Activated T-helper 9 cell treated with anti-CD3 and anti-CD28 coated beads, Interleukin-2, amount 50 U/mL, for 16 hours (primary cell): ENCODE results near the gene GPATCH4.
"Not testable (repeated sequence)": the region's sequence is repeated elsewhere in the genome, so short reads cannot be mapped to it uniquely, and the experiment has no call there.

Experiments used
- DNase-seq: peaks from one replicate; pipeline ENCODE4 v3.0.0-alpha.2; 2020; ENCODE audit warnings: low read depth

GPATCH4 gene

DNA sequence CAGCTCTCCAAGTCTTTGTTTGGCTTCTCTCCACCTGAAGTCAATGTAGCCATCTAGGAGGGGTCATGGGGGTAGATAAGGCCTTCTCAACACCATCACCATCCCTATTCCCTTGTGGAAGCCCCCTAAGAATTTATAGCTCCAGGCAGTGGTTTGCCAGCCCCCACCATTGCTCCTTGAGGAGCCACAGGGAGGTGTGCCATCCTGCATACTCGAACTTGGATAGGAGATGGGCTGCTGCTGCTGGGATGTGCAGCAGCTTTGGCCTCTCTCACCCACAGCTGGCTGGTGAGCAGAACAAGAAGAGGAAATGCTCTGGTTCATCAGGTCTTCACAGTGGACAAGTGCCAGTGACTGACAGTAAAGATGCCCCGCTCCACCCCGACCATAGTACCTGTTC, 4.9 kb downstream of the GPATCH4 start:
- DNase-seq: no peak

DNA sequence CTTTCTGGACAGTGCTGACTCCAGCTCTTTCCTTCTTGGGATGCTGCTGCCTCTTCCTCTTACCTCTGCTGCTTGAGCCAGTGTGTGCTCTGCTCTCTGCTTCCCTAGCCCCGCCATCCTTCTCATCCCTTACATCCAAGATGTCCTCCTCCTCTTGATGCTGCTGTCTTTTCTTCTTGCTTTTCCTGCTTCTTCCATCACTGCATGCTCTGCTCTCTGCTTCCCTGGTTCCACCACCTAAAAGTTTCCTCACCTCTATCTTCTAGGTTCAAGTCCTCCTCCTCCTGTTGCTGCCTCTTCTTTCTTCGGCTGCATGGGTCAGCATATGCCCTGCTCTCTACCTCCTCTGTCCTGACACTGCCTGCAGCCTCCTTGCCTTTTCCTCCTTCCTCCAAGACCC, 6.3 kb downstream of the GPATCH4 start:
- no peak for DNase-seq

DNA sequence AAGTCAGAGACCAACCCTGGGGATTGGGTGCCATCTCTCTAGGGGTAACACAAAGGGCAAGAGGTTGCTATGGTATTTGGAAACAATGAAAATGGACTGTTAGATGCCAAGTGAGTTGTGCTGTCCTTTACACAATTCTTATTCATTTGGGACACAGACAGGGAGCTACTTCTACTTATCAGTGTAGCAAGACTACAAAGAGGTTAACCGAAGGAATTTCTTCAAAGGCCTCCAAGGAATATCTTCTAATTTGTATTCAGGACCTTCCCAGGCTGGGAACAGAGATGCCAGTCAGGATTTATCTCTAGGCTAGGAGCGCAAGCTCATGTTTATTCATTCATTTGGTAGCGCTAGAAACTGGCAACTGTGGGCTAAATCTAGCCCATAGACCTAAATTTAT, 7.1 kb downstream of the GPATCH4 start:
- DNase-seq: no peak

DNA sequence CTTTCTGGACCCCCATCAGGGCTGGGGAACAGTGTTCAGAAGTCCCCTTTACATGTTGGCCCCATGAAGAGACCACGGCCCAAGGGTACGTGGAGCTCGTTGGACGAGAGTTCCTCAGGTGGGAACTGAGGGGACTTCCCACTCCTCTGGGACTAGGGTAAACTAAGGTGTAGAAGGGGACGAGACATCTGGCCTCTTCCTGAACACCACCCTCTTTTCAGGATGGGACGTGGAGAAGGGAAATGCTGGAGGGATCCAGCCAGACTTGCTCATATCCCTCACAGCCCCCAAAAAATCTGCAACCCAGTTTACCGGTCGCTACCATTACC, 7.7 kb downstream of the GPATCH4 start:
- DNase-seq: no peak

DNA sequence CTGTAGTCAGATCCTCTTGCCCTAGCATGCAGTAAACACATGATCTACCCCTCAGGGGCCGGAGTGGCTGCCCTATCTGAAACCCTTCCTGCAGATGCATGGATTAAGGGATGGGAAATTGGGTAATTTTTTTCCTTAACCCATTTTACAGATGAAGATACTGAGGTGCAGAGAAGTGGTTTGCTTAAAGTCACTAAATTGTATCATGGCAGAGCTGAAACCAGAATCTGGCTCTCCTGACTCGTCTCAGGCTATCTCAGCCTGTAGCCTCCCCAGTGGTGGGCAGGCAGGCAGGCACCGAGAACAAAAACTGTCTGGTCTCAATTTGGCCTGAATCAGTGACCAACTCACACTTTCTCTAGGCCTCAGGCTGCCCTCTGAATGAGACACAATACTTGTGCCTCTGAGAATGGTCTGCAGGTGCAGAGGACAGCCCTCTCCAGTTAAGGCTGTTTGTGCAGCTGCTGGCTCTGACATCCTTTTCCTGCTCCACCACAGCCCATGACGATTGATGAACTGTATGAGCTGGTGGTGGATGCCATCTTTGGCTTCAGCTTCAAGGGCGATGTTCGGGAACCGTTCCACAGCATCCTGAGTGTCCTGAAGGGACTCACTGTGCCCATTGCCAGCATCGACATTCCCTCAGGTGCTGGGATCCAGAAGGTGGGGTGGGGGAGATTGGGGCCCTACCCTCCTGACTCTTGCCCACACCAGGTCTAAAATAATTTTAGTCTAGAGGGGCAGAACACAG, 8.2 kb downstream of the GPATCH4 start:
- no peak for DNase-seq

DNA sequence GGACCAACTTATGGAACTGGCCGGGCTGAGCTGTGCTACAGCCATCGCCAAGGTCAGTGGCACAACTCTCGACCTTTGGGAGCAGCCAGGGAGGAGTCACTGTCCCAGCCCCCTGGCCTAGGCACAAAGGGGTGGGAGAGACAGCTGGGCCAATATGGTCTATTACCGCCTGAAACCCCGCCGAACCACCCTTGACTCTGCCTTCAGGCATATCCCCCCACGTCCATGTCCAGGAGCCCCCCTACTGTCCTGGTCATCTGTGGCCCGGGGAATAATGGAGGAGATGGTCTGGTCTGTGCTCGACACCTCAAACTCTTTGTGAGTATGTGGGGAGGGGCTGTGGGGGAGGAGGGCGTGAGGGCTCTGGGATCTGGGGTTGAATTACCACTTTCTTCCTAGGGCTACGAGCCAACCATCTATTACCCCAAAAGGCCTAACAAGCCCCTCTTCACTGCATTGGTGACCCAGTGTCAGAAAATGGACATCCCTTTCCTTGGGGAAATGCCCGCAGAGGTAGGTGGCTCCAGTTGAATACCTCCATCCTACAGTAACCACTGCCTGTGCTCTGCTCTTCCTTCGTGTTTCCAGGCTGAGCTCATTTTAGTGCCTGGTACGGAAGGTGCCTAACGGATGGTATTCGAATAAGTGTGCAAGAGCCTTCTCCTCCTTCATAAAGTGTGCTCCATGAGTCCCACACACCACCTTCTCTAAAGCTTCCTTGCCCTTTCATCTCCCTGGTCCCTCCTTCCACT, 8.9 kb downstream of the GPATCH4 start:
- no peak for DNase-seq

DNA sequence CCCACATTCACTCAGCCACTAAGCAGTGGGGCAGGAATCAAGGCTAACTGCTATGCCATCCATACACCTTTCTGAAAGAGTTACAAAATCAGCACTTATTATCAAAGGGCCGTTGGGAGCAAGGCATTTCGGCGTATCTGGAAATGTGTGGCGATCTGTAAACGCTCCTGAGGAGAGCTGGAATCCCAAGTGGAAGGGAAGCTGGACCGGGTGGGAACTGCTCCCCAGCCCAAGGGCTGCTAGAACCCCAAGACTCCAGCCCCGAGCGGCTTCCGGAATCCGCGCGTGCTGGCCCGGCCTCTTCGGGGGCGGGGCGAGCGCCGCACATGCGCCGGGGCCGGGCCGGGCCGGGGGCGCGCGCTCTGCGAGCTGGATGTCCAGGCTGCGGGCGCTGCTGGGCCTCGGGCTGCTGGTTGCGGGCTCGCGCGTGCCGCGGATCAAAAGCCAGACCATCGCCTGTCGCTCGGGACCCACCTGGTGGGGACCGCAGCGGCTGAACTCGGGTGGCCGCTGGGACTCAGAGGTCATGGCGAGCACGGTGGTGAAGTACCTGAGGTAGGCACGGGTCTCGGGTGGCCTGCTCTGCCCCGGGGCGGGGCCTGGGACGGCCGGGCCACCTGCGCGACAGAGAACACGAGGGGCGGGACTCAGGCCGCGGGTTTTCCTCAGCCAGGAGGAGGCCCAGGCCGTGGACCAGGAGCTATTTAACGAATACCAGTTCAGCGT, 9.7 kb downstream of the GPATCH4 start, which contains the start of gene NAXE:
NAXE (plus strand) TSS at position 345 of the 726 bp plus-strand sequence; CDS start at position 374, 29 bp downstream.
- DNase-seq: peak; percentile 53

DNA sequence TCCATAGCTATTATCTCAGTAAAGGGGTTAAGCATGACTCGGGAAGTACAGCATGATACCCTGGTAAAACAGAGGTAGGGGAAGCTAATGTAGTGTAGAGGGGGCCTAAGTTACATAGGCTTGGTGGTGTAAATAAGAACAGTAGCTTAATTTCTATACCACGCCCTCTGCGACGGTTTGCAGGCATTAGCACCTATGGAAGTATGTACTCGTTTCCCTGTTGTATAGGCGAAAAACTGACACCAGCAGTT, 10.2 kb downstream of the GPATCH4 start:
- DNase-seq: no peak

DNA sequence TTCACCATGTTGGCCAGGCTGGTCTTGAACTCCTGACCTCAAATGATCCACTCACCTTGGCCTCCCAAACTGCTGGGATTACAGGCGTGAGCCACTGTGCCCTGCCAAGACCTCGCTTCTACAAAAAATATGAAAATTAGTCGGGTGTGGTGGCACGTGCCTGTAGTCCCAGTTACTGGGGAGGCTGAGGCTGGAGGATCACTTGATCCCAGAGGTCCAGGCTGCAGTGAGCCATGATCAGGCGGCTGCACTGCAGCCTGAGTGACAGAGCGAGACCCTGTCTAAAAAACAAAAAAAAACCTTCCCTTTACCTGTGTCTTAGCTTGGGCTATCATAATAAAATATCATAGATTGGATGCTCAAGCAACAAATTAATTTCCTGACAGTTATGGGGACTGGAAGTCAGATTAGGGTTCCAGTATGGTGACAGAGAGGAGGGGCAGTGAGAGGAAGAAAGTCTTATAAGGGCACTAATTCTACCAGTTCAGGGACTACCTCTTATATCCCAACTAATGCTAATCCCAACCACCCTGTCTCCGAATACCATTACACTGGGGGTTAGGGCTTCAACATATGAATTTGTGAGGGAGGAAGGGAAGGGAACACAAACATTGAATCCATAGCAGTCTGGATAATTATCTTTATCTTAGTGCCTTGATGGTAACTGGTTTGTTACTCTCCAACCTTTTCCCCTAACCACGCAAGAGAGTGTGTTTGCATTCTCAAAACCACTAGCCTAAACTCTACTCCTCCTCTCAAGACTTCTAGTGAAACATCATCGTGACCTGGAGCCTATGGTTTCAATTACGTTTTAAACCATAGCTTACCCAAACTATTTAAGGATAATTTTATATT, 10.7 kb downstream of the GPATCH4 start:
- no peak for DNase-seq

DNA sequence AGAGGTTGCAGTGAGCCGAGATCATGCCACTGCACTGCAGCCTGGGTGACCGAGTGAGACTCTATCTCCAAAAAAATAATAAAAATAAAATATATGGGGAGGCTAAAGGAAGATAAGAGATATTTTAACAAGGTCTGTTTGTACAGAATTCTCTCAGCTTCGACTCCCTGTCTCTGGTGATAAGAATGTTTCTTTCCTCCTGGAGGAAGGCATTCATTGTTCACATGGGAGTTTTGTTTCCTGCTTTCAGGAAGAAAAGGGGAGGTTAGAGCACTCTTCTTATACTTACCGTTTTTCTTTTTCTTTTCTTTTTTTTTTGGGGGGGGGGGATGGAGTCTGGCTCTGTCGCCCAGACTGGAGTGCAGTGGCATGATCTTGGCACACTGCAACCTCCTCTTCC, 11.7 kb downstream of the GPATCH4 start:
- no peak for DNase-seq

DNA sequence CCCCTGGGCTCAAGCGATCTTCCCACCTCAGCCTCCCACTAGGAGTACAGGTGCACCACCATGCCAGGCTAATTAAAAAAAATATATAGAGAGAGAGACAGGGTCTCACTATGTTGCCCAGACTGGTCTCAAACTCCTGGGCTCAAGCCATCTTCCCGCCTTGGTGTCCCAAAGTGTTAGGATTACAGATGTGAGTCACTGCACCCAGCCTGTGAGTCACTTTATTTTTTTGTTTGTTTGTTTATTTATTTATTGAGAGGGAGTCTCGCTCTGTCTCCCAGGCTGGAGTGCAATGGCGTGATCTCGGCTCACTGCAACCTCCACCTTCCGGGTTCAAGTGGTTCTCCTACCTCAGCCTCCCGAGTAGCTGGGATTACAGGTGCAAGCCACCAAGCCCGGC, 13.4 kb downstream of the GPATCH4 start:
- not testable (repeated sequence) for DNase-seq

DNA sequence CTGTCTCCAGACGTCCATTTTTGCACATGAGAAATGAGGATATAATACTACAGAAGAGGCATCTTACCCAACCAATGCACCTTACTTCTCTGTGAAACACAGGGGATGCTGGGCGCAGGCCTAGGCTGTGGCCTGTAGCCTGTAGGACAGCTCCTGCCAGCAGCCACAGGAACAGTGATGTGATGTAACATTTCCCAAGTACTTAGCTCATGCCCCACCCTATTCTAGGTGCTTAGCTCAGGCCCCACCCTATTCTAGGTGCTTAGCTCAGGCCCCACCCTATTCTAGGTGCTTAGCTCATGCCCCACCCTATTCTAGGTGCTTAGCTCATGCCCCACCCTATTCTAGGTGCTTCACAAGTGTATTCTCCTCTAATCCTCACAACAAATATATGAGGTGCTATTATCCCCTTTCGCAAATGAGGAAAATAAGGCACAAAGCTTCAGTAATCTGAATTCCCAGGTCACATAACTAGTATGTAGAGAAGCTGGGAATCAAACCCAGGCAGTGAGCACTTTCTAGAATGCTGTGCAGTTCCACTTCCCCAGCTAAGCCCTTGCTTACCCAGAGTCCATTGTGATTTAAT, 14.3 kb downstream of the GPATCH4 start:
- DNase-seq: no peak

DNA sequence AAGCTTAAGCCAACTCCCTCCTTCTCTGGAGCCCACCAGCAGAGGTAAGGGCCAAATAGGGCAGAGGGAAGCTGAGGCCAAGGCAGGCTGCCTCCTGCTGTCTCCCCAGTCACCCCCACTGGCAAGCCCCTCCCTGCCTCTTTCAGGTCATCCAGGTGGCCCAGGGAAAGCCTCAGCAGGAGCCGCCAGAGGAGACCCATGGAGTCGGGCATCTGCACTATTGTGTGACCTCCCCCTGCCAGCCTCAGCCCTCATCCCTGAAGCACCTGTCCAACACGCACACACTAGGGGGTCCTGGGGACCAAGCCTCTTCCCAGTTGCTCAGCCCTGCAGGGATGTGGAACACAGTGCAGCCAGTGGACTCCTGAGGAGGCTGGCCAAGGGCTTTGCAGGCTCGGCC, 15.0 kb downstream of the GPATCH4 start:
- DNase-seq: no peak

DNA sequence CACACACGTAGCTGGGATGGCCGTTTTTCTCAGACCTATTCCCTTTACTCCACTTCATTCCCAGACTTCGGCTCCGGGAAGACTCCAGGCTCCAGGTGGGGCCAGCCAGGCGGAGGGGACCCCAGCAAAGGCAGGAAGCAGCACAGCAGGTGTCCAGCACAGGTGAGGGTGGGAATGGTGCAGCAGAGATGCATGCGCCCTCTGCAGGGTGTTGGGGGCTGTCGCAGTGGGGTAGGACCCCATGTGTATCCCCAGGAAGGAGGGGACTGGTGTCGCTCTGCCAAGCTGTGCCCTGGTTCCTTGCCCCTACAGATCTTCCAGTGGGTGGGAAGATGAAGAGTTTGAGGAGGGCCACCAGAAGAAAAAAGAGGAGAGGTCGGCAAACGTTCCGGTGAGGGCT, 16.5 kb downstream of the GPATCH4 start:
- no peak for DNase-seq

DNA sequence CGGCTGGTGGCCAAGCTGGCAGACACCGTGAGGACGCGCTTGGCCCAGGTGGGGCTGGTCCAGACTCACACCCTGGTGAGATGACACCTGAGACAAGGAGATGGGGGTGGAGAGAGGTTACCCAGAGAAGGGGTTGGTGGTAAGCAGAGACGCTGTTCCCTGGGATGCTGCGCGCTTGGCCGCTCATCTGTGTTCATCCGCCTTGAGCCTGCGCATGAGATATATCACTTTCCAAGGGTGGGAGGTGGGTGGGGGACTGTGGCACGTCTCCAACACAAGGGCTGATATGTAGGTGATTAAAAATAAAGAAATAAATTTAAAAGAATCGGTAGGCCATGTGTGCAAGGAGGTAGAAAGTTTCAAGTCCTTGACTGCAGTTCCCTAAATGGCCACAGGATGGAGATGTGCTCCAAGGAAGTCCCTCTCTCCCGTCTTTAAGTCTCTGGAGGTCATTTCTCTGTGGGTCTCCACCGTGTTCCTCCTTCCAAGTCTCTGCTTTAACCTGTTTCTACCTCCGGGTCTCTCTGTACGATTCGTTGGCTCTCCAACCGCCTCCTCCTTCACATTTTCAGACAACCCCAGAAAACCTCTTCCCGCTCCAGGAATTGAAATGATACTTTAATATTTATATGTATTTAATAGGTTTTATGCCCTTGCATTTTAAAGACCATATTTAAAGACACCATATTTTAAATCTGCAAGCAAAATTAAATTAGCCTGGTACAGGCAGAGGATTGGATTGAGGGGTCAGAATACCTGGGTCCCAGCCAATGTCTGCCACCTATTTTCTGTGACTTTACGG, 17.3 kb downstream of the GPATCH4 start:
- DNase-seq: peak; percentile 46

DNA sequence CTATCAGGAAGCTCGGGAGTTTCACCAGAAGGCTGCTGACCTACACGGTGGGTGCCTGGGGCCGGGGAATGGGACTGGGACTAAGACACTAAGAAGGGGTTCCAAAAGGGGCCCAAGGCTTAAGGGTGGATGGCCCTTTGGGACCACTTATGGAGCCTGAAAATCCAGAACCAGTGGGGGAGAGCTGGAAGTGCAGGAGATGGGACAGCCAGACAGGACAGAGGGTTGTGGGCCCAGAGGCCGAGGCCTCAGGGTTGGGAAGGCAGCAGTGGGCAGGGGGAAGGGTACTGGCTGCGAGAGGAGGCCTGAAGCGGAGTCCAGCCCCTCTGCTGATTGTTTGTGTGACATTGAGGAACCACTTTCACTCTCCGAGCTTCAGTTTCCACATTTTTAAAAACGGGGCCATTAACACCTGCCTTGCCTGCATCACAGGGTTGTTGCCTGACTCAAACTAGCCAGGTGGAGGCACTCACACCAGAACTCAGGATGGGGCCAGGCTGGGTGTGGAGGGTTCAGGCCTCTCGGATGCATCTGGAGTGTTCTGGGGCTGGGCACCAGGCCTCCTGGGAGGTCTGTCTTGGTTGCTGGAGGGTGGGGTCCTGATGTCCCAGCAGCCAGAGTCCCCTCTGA, 18.8 kb downstream of the GPATCH4 start:
- DNase-seq: no peak

DNA sequence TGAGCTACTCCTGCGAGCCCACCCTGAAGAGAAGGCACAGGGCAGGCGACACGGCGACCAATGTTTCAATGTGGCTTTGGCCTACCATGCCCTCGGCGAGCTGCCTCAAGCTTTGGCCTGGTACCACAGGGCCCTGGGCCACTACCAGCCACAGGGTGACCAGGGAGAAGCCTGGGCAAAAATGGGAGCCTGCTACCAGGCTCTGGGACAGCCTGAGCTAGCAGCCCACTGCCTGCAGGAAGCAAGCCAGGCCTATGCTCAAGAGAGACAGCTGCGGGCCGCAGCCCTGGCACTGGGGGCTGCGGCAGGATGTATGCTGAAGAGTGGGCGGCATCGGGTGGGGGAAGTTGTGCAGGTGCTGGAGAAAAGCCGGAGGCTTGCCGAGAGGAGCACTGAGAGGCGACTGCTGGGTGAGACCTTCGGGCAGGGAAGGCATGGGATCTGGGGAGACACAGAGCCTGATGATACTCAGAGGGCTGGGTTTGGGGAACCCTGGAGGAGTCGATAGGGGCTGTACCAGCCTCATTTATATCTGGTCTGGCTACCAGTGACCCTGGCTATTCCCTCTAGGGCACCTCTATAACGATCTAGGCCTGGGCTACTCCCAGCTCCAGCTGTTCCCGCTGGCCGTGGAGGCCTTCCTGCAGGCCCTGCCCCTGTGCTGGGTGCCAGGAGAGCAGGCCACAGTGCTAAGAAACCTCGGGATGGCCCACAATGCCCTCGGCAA, 19.5 kb downstream of the GPATCH4 start:
- DNase-seq: no peak

DNA sequence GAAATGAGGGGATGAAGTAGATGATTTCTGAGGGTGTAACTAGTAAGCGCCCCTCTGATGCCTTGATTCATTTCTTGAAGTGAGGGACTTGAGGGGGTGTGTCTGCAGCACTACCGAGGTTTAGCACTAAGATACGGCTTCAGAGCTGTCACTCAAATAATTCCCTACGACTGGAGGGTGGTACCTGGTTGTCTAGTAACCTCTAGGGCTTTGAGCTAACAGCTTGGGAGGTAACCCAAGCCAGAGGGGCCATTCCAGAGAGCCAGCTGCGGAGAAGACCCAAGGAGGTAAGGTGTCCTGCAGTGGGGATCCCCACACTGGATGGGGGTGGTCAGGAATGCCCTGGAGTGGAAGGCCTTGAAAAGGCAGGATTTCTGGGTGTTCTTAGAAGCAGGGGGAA, 21.8 kb downstream of the GPATCH4 start, which contains the start of gene TTC24:
TTC24 (plus strand) TSS at position 252 of the 400 bp plus-strand sequence. CDS start 1,642 bp downstream, outside the sequence.
- no peak for DNase-seq

DNA sequence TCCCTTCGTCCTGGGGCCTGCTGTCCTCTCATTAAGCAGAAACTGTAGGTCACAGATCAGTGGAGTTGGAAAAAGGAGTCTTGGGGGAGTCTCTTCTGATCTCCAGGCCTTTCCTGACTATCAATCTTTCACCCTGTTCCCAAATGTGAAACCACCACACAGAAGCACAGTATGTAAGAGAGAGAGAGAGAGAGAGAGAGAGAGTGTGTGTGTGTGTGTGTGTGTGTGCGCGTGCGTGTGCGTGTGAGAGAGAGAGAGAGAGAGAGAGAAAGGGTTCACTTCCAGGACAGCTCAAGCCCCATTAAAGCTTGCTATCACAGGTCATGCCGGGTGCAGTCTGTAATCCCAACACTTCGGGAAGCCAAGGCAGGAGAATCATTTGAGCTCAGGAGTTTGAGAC, 23.2 kb downstream of the GPATCH4 start:
- DNase-seq: no peak

DNA sequence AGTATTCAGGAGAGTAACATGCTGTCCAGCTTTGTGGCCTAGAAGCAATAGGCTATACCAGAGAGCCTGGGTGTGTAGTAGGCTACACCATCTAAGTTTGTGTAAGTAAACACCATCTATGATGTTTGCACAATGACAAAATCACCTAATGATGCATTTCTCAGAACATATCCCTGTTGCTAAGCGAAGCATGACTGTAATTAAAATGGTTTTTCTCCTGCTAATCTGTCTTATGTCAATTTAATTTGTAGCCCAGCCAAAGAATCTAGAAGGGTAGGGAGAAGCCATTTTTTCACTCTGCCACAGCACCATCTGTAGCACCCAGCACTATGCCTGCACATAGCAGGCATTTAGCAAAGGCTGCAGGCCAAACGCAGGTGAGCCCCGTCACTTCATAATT, 23.7 kb downstream of the GPATCH4 start:
- no peak for DNase-seq
